Right cardiac atrium (tissue), 5 donors: ENCODE data around the gene GTF2I. TPM values are rescaled to one million over a fixed set of nuclear protein-coding genes. Genes with fewer than 3 reads are reported as not detected.
"Not testable (repeated sequence)": the region's sequence is repeated elsewhere in the genome, so short reads cannot be mapped to it uniquely, and the experiment has no call there.

Experiments used
- ATAC-seq, 2 donors: fragments of 200-7000 bp; cut with Tn5 transposase; one replicate each; pipeline versions ENCODE4 v1.8.0 to v1.9.1; 2020; ENCODE audit warnings: moderate library complexity in 2 of 2, mild to moderate bottlenecking in 1 of 2
- DNase-seq, 3 donors: peaks; one replicate each; pipeline ENCODE4 v3.0.0-alpha.2; 2020
- H3K27ac ChIP-seq: one replicate; pipeline ENCODE4 v1.5.1; 2013; ENCODE audit warnings: mild to moderate bottlenecking, low read length, control low read depth, moderate library complexity
- H3K27me3 ChIP-seq: one replicate; pipeline ENCODE4 v1.6.1; 2013; ENCODE audit not compliant: control insufficient read depth, insufficient read depth
- H3K4me1 ChIP-seq: one replicate; pipeline ENCODE4 v1.6.1; 2013; ENCODE audit warnings: low read length; ENCODE audit not compliant: control insufficient read depth, insufficient read depth
- H3K4me3 ChIP-seq: one replicate; pipeline ENCODE4 v1.5.1; 2013; ENCODE audit warnings: low read length, control low read depth
- H3K9me3 ChIP-seq: one replicate; pipeline ENCODE4 v1.6.1; 2013; ENCODE audit warnings: low read length; ENCODE audit not compliant: control insufficient read depth
- WGBS: extraction: QIAGEN DNeasy Blood & Tissue Kit; methylation state at CpG from one replicate; pipeline ENCODE4 v1.1.7; 2013; 5-methylcytosine and 5-hydroxymethylcytosine counted together
- intact Hi-C, 4 donors: fragments of 100-400 bp; cut with DNase I; formaldehyde crosslinking; loops; one replicate each; pipeline versions ENCODE4 v1.11.0 to v1.14.0; 2022 to 2023
- polyA plus RNA-seq: library from polyadenylated mRNA; stranded (reverse); fragments of 200-250 nt; gene quantifications from one replicate; pipeline ENCODE4 v1.2.3, GENCODE V29; 2013
- total RNA-seq, 4 donors: library from RNA; stranded (reverse); fragmentation: NEBNext Ultra II Directional; extraction: Animal tissue kit (Norgen Biotek cat#: 25700); gene quantifications; one replicate each; pipeline ENCODE4 v1.2.1, GENCODE V29; 2021
- donor health status: healthy with polysubstance abuse.
- donor health status: DM: no; HTN: yes; CAD: no.
- donor health status: DM: no; HTN: no; CAD: no.
- donor health status: DM: no; HTN: yes; CAD: no; lungs with severe emphysema.
- donor health status: DM: yes; HTN: yes; CAD: no.

The GTF2I gene
- total and polyA plus RNA-seq, 5 donors = 34.9 to 162 (median 137) TPM

GRCh38 chr7:74656837-74657691 is 454 bp upstream of the GTF2I start:
- ATAC-seq = peak; percentile 95 to 96
- intact Hi-C loops = loop anchor here in 2 of 4 donors (10.0 kb wide), 2 partner anchors 202 to 242 kb away; partner anchors contain the start of gene GTF2IRD1 (in 1 of the 2)
- DNase-seq = peak; percentile 99 to 100 (median 100)

DNA sequence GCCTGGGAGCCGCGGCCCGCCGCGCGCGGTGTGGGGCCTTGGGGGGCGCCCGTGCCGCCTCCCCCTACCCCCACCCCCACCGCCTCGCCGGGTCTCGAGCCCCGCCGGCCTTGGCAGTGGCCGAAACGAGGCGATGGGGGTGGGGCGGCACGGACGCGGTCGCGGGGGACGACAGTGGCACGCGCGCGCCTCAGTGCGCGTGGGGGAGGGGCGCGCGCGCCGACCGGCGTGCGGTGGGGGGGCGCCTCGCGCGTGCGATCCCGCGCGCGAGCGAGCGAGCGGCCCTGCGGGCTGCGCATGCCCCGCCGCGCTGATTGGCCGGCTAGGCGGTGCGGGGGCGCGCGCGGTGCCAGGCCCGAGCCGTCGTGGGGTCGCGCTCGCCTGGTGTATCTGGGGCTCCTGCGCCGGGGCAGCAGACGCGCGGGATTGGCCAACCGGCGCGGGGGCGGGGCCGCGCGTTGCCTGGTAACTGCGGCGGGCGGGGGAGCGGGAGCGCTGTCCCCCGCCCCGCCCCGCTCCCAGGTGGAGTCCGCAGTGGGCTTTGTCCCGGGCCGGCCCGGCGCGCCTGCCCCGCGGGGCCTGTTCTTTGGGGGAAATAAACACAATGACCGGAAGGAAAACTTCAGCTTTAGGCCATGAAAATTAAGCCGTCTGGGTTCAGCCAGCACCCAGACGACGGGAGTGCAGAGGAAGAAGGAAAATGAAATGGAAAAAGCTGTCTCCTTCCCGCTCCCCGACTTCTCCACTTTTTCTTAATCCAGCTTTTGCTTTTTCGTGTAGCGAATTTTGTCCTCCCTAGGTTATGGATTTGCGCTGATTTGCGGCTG is 873 bp downstream of the GTF2I start:
- Histone ChIP-seq H3K27ac (peak overlapping the region; percentile 99), H3K27me3 (no peaks in the 10 kb centered on the region), H3K4me3 (peak overlapping the region; percentile 97), H3K4me1 (peaks cover 26% of the 10 kb centered on the region), H3K9me3 (no peaks in the 10 kb centered on the region)
- intact Hi-C loops = loop anchor here in 2 of 4 donors (10.0 kb wide), 2 partner anchors 204 to 244 kb away; partner anchors contain the start of gene GTF2IRD1 (in 1 of the 2)
- peak; percentile 94 to 97 (median 97) for DNase-seq
- ATAC-seq = peak; percentile 84 to 85
- 1% methylated on average over 106 of the region's 108 CpGs for WGBS

More at GRCh38 chr7:74656837-74657691, 454 bp upstream of the GTF2I start:
- under 1% methylated on average over 60 of the region's 60 CpGs for WGBS
- H3K27ac ChIP-seq = peak overlapping the region; percentile 97
- no peaks in the 10 kb centered on the region for H3K27me3 ChIP-seq
- H3K9me3 ChIP-seq = no peaks in the 10 kb centered on the region
- H3K4me3 ChIP-seq = peak overlapping the region; percentile 97
- peaks cover 20% of the 10 kb centered on the region for H3K4me1 ChIP-seq

DNA sequence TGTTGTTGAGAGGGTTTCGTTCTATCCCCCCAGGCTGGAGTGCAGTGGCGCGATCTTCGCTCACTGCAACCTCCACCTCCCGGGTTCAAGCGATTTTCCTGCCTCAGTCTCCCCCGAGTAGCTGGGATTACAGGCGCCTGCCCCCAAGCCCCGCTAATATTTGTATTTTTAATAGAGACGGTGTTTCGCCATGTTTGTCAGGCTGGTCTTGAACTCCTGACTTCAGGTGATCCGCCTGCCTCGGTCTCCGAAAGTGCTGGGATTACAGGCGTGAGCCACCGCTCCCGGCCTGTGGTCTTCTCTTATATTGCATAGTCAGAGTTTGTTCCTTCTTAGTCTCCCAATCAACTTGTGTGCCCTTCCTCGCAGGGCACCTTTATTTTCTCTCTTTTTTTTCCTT is 2.7 kb downstream of the GTF2I start:
- 76% methylated on average over 18 of the region's 18 CpGs for WGBS
- intact Hi-C loops = not testable (repeated sequence)
- peaks cover 26% of the 10 kb centered on the region for H3K4me1 ChIP-seq

DNA sequence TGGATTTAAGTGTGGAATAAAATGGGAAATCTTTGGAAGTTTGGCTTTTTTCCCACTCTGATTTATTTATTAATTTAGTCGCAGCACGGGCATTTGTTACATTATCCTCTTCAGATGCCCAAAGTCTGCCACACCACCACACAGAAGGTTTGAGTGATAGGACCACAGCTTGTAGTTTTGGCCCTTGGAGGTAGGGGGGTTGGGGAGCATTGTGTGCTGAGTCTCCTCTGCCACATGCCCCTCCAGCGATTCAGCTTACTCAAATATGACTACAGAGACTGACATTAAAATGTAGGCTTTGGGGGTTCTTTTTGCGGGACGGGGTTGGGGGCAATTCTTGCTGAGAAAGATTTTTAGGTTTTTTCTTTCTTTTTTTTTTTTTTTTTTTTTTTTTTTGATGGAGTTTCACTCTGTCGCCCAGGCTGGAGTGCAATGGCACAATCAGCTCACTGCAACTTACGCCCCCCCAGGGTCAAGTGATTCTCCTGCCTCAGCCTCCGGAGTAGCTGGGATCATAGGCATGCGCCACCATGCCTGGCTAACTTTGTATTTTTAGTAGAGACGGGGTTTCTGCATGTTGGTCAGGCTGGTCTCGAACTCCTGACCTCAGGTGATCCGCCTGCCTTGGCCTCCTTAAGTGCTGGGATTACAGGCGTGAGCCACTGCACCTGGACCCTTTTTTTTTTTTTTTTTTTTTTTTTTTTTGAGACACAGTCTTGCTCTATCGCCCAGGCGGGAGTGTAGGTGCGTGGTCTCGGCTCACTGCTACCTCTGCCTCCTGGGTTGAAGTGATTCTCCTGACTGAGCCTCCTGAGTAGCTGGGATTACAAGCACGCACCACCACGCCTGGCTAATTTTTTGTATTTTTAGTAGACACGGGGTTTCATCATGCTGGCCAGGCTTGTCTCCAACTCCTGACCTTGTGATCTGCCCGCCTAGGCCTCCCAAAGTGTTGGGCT is 4.6 kb downstream of the GTF2I start:
- peaks cover 30% of the 10 kb centered on the region for H3K4me1 ChIP-seq
- H3K9me3 ChIP-seq, H3K4me3 ChIP-seq, ATAC-seq, H3K27me3 ChIP-seq, intact Hi-C loops: not testable (repeated sequence)
- peak in 1 of 3 donors; percentile 58 for DNase-seq
- 73% methylated on average over 21 of the region's 21 CpGs for WGBS
- H3K27ac ChIP-seq = peak overlapping the region; percentile 19

More for the DNA sequence above, 2.7 kb downstream of the GTF2I start:
- H3K9me3 ChIP-seq, DNase-seq, H3K27me3 ChIP-seq, ATAC-seq, H3K4me3 ChIP-seq: not testable (repeated sequence)
- peak overlapping the region; percentile 33 for H3K27ac ChIP-seq

DNA sequence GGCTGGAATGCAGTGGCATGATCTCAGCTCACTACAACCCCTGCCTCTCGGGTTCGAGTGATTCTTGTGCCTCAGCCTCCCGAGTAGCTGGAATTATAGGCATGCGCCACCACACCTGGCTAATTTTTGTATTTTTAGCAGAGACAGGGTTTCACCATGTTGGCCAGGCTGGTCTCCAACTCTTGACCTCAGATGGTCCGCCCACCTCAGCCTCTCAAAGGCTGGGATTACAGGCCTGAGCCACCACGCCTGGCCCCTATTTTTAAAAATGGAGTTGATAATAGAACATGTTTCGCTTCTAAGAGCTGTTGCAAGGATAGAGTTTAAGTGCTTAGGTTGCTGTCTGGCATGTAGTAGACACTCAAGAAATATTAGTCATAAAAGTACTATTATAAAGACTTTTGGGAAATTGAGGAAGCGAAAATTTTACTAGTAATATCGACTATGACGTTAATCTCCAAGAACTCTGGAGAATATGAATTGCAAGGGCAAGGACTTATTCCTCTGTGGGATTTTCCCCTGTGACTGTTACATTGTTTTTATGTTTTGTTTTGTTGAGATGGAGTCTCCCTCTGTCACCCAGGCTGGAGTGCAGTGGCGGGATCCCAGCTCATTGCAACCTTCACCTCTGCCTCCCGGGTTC is 7.9 kb downstream of the GTF2I start:
- no peaks in the 10 kb centered on the region for H3K27me3 ChIP-seq
- H3K4me3 ChIP-seq = no peak overlapping the region
- no peak for DNase-seq
- no peaks in the 10 kb centered on the region for H3K9me3 ChIP-seq
- H3K27ac ChIP-seq = no peak overlapping the region
- no peak for ATAC-seq
- WGBS = 90% methylated on average over 12 of the region's 12 CpGs
- intact Hi-C loops = no loop called here
- H3K4me1 ChIP-seq = peaks cover 18% of the 10 kb centered on the region

- H3K4me1 ChIP-seq, DNase-seq, H3K9me3 ChIP-seq, intact Hi-C loops, H3K27ac ChIP-seq, H3K4me3 ChIP-seq, H3K27me3 ChIP-seq, ATAC-seq: not testable (repeated sequence)
- 86% methylated on average over 7 of the region's 7 CpGs for WGBS
These were observed 9.5 kb downstream of the GTF2I start for GRCh38 chr7:74667013-74667412.

- H3K9me3 ChIP-seq, ATAC-seq, H3K27ac ChIP-seq, DNase-seq, intact Hi-C loops, H3K4me3 ChIP-seq, H3K27me3 ChIP-seq, H3K4me1 ChIP-seq: not testable (repeated sequence)
- WGBS = 87% methylated on average over 5 of the region's 5 CpGs
These were observed 10.0 kb downstream of the GTF2I start for GRCh38 chr7:74667520-74667919.

- no peak overlapping the region for H3K4me3 ChIP-seq
- peaks cover 5% of the 10 kb centered on the region for H3K4me1 ChIP-seq
- H3K9me3 ChIP-seq = no peaks in the 10 kb centered on the region
- DNase-seq (no peak), ATAC-seq (no peak)
- H3K27ac ChIP-seq = no peak overlapping the region
- intact Hi-C loops = no loop called here
- WGBS = 50% methylated on average over 6 of the region's 6 CpGs
- no peaks in the 10 kb centered on the region for H3K27me3 ChIP-seq
These were observed 14.1 kb downstream of the GTF2I start for GRCh38 chr7:74671602-74672001.

GRCh38 chr7:74672343-74672915 is 14.9 kb downstream of the GTF2I start:
- intact Hi-C loops = no loop called here
- Histone ChIP-seq H3K9me3 (no peaks in the 10 kb centered on the region), H3K4me1 (peaks cover 3% of the 10 kb centered on the region), H3K27me3 (no peaks in the 10 kb centered on the region), H3K4me3 (no peak overlapping the region), H3K27ac (peak overlapping the region; percentile 2)
- peak; percentile 52 to 57 for ATAC-seq
- 38% methylated on average over 6 of the region's 6 CpGs for WGBS
- no peak for DNase-seq
